Choroid plexus epithelial cell (primary cell): ENCODE results near the gene IGFBP5.

Experiments
- DNase-seq: peaks from one replicate; pipeline ENCODE4 v3.0.0-alpha.2; 2010; ENCODE audit warnings: low read depth
- H3K4me3 ChIP-seq: 2 replicates; pipeline ENCODE4 v1.5.1; 2011; ENCODE audit warnings: low read depth, mild to moderate bottlenecking, control low read depth, low read length, moderate library complexity
- CTCF ChIP-seq: conservative IDR thresholded peaks from 2 replicates; pipeline ENCODE4 v1.5.1; 2011; ENCODE audit warnings: low read depth, mild to moderate bottlenecking, control low read depth, inconsistent platforms, low read length, moderate library complexity

Gene IGFBP5

DNA sequence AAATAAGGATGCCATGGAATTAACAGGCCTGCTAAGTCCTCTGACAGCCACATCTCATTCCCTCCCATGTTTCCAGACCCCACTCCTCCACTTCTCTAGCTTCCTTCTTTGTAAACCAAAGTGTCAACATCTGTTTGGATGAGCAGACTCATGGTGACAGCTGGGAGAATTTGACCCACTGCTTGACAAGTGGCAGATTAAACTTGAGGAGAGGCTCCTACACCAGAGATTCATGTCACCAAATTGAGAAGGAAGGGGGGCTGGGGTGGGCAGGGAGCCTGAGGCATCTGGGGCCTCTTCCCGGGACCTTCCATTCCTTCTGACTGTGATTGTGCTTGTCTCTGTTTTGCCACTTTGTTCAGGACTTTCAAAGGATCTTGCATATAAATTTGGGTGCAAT is 41.0 kb upstream of the IGFBP5 start:
- no peak for DNase-seq
- TF ChIP-seq CTCF = no peak
- H3K4me3 ChIP-seq = no peak overlapping the region

DNA sequence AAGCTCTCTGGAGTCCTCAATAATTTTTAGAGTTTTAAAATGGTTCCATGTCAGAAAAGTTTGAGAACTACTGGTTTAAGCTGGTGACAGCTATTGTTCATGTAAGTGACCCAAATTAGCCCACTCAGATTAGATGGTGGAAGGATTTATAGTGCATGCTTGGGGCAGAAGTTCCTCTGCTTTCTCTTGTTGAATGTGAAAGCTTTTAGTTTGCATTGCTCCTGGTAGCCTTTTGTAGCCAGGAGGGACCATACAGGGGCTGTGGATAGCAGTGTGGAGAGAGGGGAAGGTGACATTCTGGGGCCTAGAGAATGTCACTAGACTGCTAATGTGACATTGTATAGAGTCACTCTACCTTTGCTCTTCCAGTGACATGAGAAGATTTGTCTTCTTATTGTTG is 40.3 kb upstream of the IGFBP5 start:
- H3K4me3 ChIP-seq = no peak overlapping the region
- no peak for DNase-seq
- TF ChIP-seq CTCF = no peak

DNA sequence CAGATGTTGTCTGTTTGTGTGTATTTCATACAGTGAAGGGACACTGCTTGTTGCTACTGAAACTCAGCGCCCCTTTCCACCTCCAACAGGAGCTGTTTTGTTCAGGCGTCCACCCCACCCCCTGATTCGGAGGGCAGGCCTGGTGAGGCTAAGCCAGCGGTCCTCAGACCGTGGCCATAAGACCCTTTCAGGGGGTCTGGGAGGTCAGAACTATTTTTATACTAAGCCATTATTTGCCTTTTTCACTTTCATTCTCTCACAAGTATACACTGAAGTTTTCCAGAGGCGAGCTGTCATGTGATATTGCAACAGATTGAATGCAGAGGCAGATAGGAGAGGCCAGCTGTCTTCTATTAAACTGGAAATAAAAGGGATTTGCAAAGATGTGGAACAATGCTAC is 39.7 kb upstream of the IGFBP5 start:
- H3K4me3 ChIP-seq = no peak overlapping the region
- peak; percentile 69 for DNase-seq
- TF ChIP-seq CTCF = no peak

- no peak for DNase-seq
- H3K4me3 ChIP-seq = no peak overlapping the region
- TF ChIP-seq CTCF = no peak
Measured at GRCh38 chr2:216733046-216733445, 37.7 kb upstream of the IGFBP5 start.

DNA sequence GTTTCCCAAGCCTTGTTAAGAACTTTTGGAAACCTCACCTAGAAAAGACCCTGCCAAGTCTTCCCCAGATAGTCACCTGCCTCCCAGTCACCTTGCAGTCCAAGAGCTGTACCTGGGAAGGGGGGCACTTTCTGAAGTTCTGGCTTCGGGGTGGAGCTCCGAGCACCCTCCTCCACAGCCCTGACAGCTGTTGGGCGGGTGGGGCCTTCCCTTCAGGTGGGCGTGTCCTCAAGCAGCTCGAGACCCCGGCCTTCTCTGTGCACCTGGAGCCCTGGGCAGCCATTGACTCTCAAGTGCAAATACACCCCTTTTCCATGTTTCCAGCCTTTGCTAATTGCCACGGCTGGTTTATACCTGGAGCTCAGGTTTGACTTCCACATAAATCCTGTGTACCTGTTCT is 37.0 kb upstream of the IGFBP5 start:
- no peak for TF ChIP-seq CTCF
- no peak overlapping the region for H3K4me3 ChIP-seq
- no peak for DNase-seq

DNA sequence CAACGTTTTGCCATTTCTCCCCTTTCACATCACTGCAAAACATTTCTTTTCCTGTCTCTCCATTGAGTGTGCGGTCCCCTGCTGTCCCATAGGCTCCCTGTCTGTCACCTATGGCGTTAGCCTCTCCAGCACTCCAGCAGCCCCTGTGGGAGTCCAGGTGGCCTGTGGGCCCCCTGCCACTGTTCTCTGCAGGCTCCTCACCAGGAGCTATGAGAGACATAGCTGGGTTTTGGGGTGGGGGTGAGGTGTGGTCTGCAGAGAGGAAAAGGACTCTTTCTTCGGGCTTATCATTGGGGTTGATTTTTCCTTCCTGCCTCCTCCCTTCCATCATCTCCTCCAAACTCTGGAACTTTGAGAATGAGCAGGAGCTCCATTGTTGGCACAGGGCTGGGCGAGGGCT is 36.1 kb upstream of the IGFBP5 start:
- no peak for TF ChIP-seq CTCF
- H3K4me3 ChIP-seq = no peak overlapping the region
- no peak for DNase-seq

- no peak overlapping the region for H3K4me3 ChIP-seq
- TF ChIP-seq CTCF = no peak
- DNase-seq = no peak
Measured at GRCh38 chr2:216730871-216731270, 35.5 kb upstream of the IGFBP5 start.
